ENCODE data around the gene SETBP1. TPM values are rescaled to one million over a fixed set of nuclear protein-coding genes. Genes with fewer than 3 reads are reported as not detected.
A peak's percentile ranks its signal among the peaks of the same experiment; 100 is the strongest.

SETBP1 gene
- total RNA-seq, 1 donor from 2014 or later: 12.4 TPM

GRCh38 chr18:44732238-44732563 is 51.5 kb downstream of the SETBP1 start:
- Histone ChIP-seq H3K36me3 (ENCODE audit: insufficient read depth, low read length) (no peaks in the 10 kb centered on the region), H3K79me2 (ENCODE audit: insufficient read depth, low read length) (no peaks in the 10 kb centered on the region), H3K9ac (ENCODE audit: low read length) (no peak overlapping the region), H3K4me1 (ENCODE audit: insufficient read depth, low read length) (peaks cover 48% of the 10 kb centered on the region), H3K9me3 (ENCODE audit: insufficient read depth, low read depth, low read length) (no peaks in the 10 kb centered on the region), H3K4me3 (ENCODE audit: insufficient read depth, low read depth, low read length) (no peak overlapping the region), H2AFZ (ENCODE audit: low read depth, low read length) (no peak overlapping the region), H3K4me2 (ENCODE audit: low read length) (peak overlapping the region; percentile 16), H3K27me3 (ENCODE audit: insufficient read depth, low read length) (peaks cover 9% of the 10 kb centered on the region), H4K20me1 (ENCODE audit: insufficient read depth, low read length) (no peaks in the 10 kb centered on the region), H3K27ac (ENCODE audit: low read depth, low read length) (no peak overlapping the region)
- FAIRE-seq (no peak), DNase-seq (ENCODE audit: low read depth) (no peak)
- no peak overlapping the region for H3K4me3 Mint-ChIP-seq (ENCODE audit: unreplicated experiment)
- H3K27me3 Mint-ChIP-seq (ENCODE audit: low read depth, unreplicated experiment): peaks cover 18% of the 10 kb centered on the region
- no peak for TF ChIP-seq EZH2 (IDR thresholded peaks at IDR 0.05; ENCODE audit: insufficient read depth, low read length)
- no peak for TF ChIP-seq CTCF (IDR thresholded peaks at IDR 0.05; ENCODE audit: insufficient read depth, low read depth, low read length)
- no peak overlapping the region for H3K27ac Mint-ChIP-seq (ENCODE audit: unreplicated experiment)
- peaks cover 1% of the 10 kb centered on the region for H3K36me3 Mint-ChIP-seq (ENCODE audit: low read depth, unreplicated experiment)
- H3K9me3 Mint-ChIP-seq (ENCODE audit: unreplicated experiment): no peaks in the 10 kb centered on the region
- peaks cover 59% of the 10 kb centered on the region for H3K4me1 Mint-ChIP-seq (ENCODE audit: low read depth, unreplicated experiment)

GRCh38 chr18:44732599-44732998 is 51.9 kb downstream of the SETBP1 start:
- Histone ChIP-seq H3K27ac (ENCODE audit: low read depth, low read length) (peak overlapping the region; percentile 17), H3K36me3 (ENCODE audit: insufficient read depth, low read length) (no peaks in the 10 kb centered on the region), H3K4me2 (ENCODE audit: low read length) (peak overlapping the region; percentile 63), H3K27me3 (ENCODE audit: insufficient read depth, low read length) (peaks cover 12% of the 10 kb centered on the region), H4K20me1 (ENCODE audit: insufficient read depth, low read length) (no peaks in the 10 kb centered on the region), H3K4me1 (ENCODE audit: insufficient read depth, low read length) (peaks cover 48% of the 10 kb centered on the region), H3K9me3 (ENCODE audit: insufficient read depth, low read depth, low read length) (no peaks in the 10 kb centered on the region), H3K79me2 (ENCODE audit: insufficient read depth, low read length) (no peaks in the 10 kb centered on the region), H3K4me3 (ENCODE audit: insufficient read depth, low read depth, low read length) (no peak overlapping the region), H2AFZ (ENCODE audit: low read depth, low read length) (no peak overlapping the region), H3K9ac (ENCODE audit: low read length) (no peak overlapping the region)
- no peaks in the 10 kb centered on the region for H3K9me3 Mint-ChIP-seq (ENCODE audit: unreplicated experiment)
- DNase-seq (ENCODE audit: low read depth) (no peak), FAIRE-seq (no peak)
- peaks cover 19% of the 10 kb centered on the region for H3K27me3 Mint-ChIP-seq (ENCODE audit: low read depth, unreplicated experiment)
- H3K27ac Mint-ChIP-seq (ENCODE audit: unreplicated experiment): peak overlapping the region; percentile 51
- no peak overlapping the region for H3K4me3 Mint-ChIP-seq (ENCODE audit: unreplicated experiment)
- TF ChIP-seq EZH2 (IDR thresholded peaks at IDR 0.05; ENCODE audit: insufficient read depth, low read length) (no peak), CTCF (IDR thresholded peaks at IDR 0.05; ENCODE audit: insufficient read depth, low read depth, low read length) (no peak)
- H3K36me3 Mint-ChIP-seq (ENCODE audit: low read depth, unreplicated experiment): peaks cover 1% of the 10 kb centered on the region
- peaks cover 55% of the 10 kb centered on the region for H3K4me1 Mint-ChIP-seq (ENCODE audit: low read depth, unreplicated experiment)

GRCh38 chr18:44733069-44733753 is 52.5 kb downstream of the SETBP1 start:
- no peak overlapping the region for H3K9ac ChIP-seq (ENCODE audit: low read length)
- H3K27ac ChIP-seq (ENCODE audit: low read depth, low read length): peak overlapping the region; percentile 26
- Mint-ChIP-seq H3K4me1 (ENCODE audit: low read depth, unreplicated experiment) (peaks cover 54% of the 10 kb centered on the region), H3K27me3 (ENCODE audit: low read depth, unreplicated experiment) (peaks cover 25% of the 10 kb centered on the region), H3K36me3 (ENCODE audit: low read depth, unreplicated experiment) (peaks cover 4% of the 10 kb centered on the region), H3K9me3 (ENCODE audit: unreplicated experiment) (no peaks in the 10 kb centered on the region), H3K4me3 (ENCODE audit: unreplicated experiment) (no peak overlapping the region), H3K27ac (ENCODE audit: unreplicated experiment) (peak overlapping the region; percentile 51)
- H4K20me1 ChIP-seq (ENCODE audit: insufficient read depth, low read length): no peaks in the 10 kb centered on the region
- peak overlapping the region; percentile 63 for H3K4me2 ChIP-seq (ENCODE audit: low read length)
- H3K4me1 ChIP-seq (ENCODE audit: insufficient read depth, low read length): peaks cover 48% of the 10 kb centered on the region
- no peaks in the 10 kb centered on the region for H3K79me2 ChIP-seq (ENCODE audit: insufficient read depth, low read length)
- no peaks in the 10 kb centered on the region for H3K36me3 ChIP-seq (ENCODE audit: insufficient read depth, low read length)
- H2AFZ ChIP-seq (ENCODE audit: low read depth, low read length): no peak overlapping the region
- peak; percentile 96 for FAIRE-seq
- no peaks in the 10 kb centered on the region for H3K9me3 ChIP-seq (ENCODE audit: insufficient read depth, low read depth, low read length)
- DNase-seq (ENCODE audit: low read depth): peak; percentile 96
- peaks cover 12% of the 10 kb centered on the region for H3K27me3 ChIP-seq (ENCODE audit: insufficient read depth, low read length)
- no peak overlapping the region for H3K4me3 ChIP-seq (ENCODE audit: insufficient read depth, low read depth, low read length)
- no peak for TF ChIP-seq CTCF (IDR thresholded peaks at IDR 0.05; ENCODE audit: insufficient read depth, low read depth, low read length)
- no peak for TF ChIP-seq EZH2 (IDR thresholded peaks at IDR 0.05; ENCODE audit: insufficient read depth, low read length)

Measured in astrocyte (in vitro differentiated cells and primary cell).